Measurements from ENCODE around the gene UBE2J1.

DNA sequence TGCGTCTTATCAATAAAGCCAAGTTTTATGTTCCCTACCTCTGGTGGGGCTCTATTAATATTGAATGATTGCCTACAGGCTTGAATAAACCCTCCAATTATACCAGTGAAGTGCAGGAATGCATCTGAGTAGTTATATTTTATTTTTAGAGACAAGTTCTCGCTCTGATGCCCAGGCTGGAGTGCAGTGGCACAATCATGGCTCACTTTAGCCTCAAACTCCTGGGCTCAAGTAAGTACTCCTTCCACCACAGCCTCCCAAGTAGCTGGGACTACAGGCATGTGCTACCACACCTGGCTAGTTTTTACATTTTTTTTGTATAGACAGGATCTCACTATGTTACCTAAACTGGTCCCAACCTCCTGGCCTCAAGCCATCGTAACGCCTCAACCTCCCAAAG is 26.1 kb upstream of the UBE2J1 start:
- no peak for TF ChIP-seq POLR2A (IDR thresholded peaks at IDR 0.05; ENCODE audit: low read depth, low read length)
- TF ChIP-seq POLR2AphosphoS5 (IDR thresholded peaks at IDR 0.05; ENCODE audit: insufficient read depth, low read depth, low read length): no peak
- TF ChIP-seq, protein P1, sequence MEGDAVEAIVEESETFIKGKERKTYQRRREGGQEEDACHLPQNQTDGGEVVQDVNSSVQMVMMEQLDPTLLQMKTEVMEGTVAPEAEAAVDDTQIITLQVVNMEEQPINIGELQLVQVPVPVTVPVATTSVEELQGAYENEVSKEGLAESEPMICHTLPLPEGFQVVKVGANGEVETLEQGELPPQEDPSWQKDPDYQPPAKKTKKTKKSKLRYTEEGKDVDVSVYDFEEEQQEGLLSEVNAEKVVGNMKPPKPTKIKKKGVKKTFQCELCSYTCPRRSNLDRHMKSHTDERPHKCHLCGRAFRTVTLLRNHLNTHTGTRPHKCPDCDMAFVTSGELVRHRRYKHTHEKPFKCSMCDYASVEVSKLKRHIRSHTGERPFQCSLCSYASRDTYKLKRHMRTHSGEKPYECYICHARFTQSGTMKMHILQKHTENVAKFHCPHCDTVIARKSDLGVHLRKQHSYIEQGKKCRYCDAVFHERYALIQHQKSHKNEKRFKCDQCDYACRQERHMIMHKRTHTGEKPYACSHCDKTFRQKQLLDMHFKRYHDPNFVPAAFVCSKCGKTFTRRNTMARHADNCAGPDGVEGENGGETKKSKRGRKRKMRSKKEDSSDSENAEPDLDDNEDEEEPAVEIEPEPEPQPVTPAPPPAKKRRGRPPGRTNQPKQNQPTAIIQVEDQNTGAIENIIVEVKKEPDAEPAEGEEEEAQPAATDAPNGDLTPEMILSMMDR (IDR thresholded peaks at IDR 0.05; ENCODE audit: extremely low read depth in 1 of 2, insufficient read depth in 1 of 2, low read depth in 1 of 2, low read length in 2 of 2): no peak
- no peak for TF ChIP-seq EZH2 (IDR thresholded peaks at IDR 0.05; ENCODE audit: borderline replicate concordance, low read depth, low read length, severe bottlenecking)
- TF ChIP-seq, protein P2, sequence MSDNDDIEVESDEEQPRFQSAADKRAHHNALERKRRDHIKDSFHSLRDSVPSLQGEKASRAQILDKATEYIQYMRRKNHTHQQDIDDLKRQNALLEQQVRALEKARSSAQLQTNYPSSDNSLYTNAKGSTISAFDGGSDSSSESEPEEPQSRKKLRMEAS (IDR thresholded peaks at IDR 0.05; ENCODE audit: insufficient read depth, insufficient read length): no peak
- TF ChIP-seq JUN (IDR thresholded peaks at IDR 0.05; ENCODE audit: borderline replicate concordance, insufficient read depth, insufficient read length, low read depth): no peak
- TF ChIP-seq GATA2 (IDR thresholded peaks at IDR 0.05; ENCODE audit: insufficient read depth, insufficient read length, low read depth, low read length): no peak
- no peak for TF ChIP-seq FOS (IDR thresholded peaks at IDR 0.05; ENCODE audit: borderline replicate concordance, insufficient read depth, low read length)
- TF ChIP-seq MYC (IDR thresholded peaks at IDR 0.05; ENCODE audit: low read depth, low read length): no peak

Data from endothelial cell of umbilical vein (primary cell).